B cell (primary cell): Measurements from ENCODE around the gene INTS7. TPM values are rescaled to one million over a fixed set of nuclear protein-coding genes. Genes with fewer than 3 reads are reported as not detected.
"Not testable (repeated sequence)": the region's sequence is repeated elsewhere in the genome, so short reads cannot be mapped to it uniquely, and the experiment has no call there.

Source experiments
- ATAC-seq: fragments of 200-7000 bp; cut with Tn5 transposase; one replicate; pipeline ENCODE4 v1.10.0; 2021; ENCODE audit warnings: low read depth, mild to moderate bottlenecking, moderate number of reproducible peaks, moderate library complexity
- CTCF ChIA-PET: fragments of 350-600 bp; sonication (Branson Sonifier 250); formaldehyde crosslinking; loops from one replicate; lab custom pipeline; 2021; ENCODE audit warnings: antibody characterized with exemption, inconsistent platforms; lab: Charles Lee
- POLR2A ChIA-PET: fragments of 350-600 bp; sonication (Branson Sonifier 250); formaldehyde crosslinking; loops from one replicate; lab custom pipeline; 2021; ENCODE audit warnings: antibody characterized with exemption; lab: Charles Lee
- DNase-seq: peaks from one replicate; pipeline ENCODE4 v3.0.0; 2013
- H2AFZ ChIP-seq: 2 replicates; pipeline ENCODE4 v1.6.1; 2012; ENCODE audit warnings: mild to moderate bottlenecking, low read depth, low read length; ENCODE audit not compliant: insufficient read depth, poor library complexity, severe bottlenecking
- H3K27ac ChIP-seq, 2 donors: 1 replicate in 1 of 2; 2 replicates in 1 of 2; pipeline ENCODE4 v1.5.1; 2012 to 2013; ENCODE audit warnings: low read length in 2 of 2, mild to moderate bottlenecking in 2 of 2, moderate library complexity in 1 of 2
- H3K27me3 ChIP-seq, 4 experiments: fragments of 200-600 bp in 1 of 4; sonication (generic) in 1 of 4; replicated peaks in 1 of 4; 1 replicate in 2 of 4; 2 replicates in 2 of 4; pipeline versions ENCODE4 v1.6.1 to v1.7.0; 2013 to 2016; ENCODE audit warnings: low read length in 3 of 4, mild to moderate bottlenecking in 2 of 4, mixed read lengths in 1 of 4, moderate library complexity in 1 of 4; ENCODE audit not compliant: insufficient read depth in 4 of 4, control insufficient read depth in 3 of 4; ENCODE audit errors: control extremely low read depth in 1 of 4
- H3K36me3 ChIP-seq, 2 experiments: replicated peaks in 1 of 2; 1 replicate in 1 of 2; 2 replicates in 1 of 2; pipeline versions ENCODE4 v1.6.1 to v1.7.1; 2013; ENCODE audit warnings: low read length in 1 of 2; ENCODE audit not compliant: insufficient read depth in 2 of 2, control insufficient read depth in 1 of 2; ENCODE audit errors: control extremely low read depth in 1 of 2, extremely low read depth in 1 of 2
- H3K4me1 ChIP-seq, 2 donors: fragments of 200-600 bp in 1 of 2; sonication (generic) in 1 of 2; 1 replicate in 1 of 2; 2 replicates in 1 of 2; pipeline versions ENCODE4 v1.5.1 to v1.6.1; 2013 to 2017; ENCODE audit warnings: low read length in 2 of 2; ENCODE audit not compliant: control insufficient read depth in 2 of 2, insufficient read depth in 2 of 2
- H3K4me2 ChIP-seq: replicated peaks from 2 replicates; pipeline ENCODE3; 2012; ENCODE audit warnings: mild to moderate bottlenecking, low read depth, low read length; ENCODE audit not compliant: poor library complexity, severe bottlenecking
- H3K4me3 ChIP-seq, 5 experiments: fragments of 200-600 bp in 1 of 5; sonication (generic) in 1 of 5; 1 replicate in 3 of 5; 2 replicates in 2 of 5; pipeline versions ENCODE4 v1.5.1 to v1.7.0; 2011 to 2016; ENCODE audit warnings: low read length in 4 of 5, mild to moderate bottlenecking in 4 of 5, low read depth in 2 of 5, control low read depth in 1 of 5, moderate library complexity in 1 of 5; ENCODE audit not compliant: insufficient read depth in 1 of 5; ENCODE audit errors: control extremely low read depth in 1 of 5, extremely low read depth in 1 of 5
- H3K79me2 ChIP-seq: fragments of 200-600 bp; sonication (generic); one replicate; pipeline ENCODE4 v1.6.0; 2016; ENCODE audit warnings: low read length; ENCODE audit not compliant: control insufficient read depth, insufficient read depth
- H3K9ac ChIP-seq: fragments of 200-600 bp; sonication (generic); 2 replicates; pipeline ENCODE4 v1.6.1; 2017; ENCODE audit warnings: mild to moderate bottlenecking, low read length, moderate library complexity
- H3K9me3 ChIP-seq, 3 donors: one replicate each; pipeline versions ENCODE4 v1.6.1 to v1.7.1; 2013; ENCODE audit warnings: low read length in 2 of 3; ENCODE audit not compliant: control insufficient read depth in 2 of 3, insufficient read depth in 1 of 3; ENCODE audit errors: control extremely low read depth in 1 of 3
- H4K20me1 ChIP-seq: 2 replicates; pipeline ENCODE4 v1.6.0; 2012; ENCODE audit warnings: mild to moderate bottlenecking, low read length; ENCODE audit not compliant: insufficient read depth, control insufficient read depth, poor library complexity, severe bottlenecking
- H3K27ac Mint-ChIP-seq: one replicate; pipeline ENCODE4 v1.8.0; 2021; ENCODE audit warnings: mixed read lengths
- H3K27me3 Mint-ChIP-seq: one replicate; pipeline ENCODE4 v1.8.0; 2021; ENCODE audit warnings: mixed read lengths
- H3K4me1 Mint-ChIP-seq: one replicate; pipeline ENCODE4 v1.8.0; 2021; ENCODE audit warnings: mixed read lengths
- H3K4me3 Mint-ChIP-seq: one replicate; pipeline ENCODE4 v1.8.0; 2021; ENCODE audit warnings: mixed read lengths
- H3K9me3 Mint-ChIP-seq: one replicate; pipeline ENCODE4 v1.8.0; 2022; ENCODE audit warnings: mixed read lengths; ENCODE audit not compliant: insufficient read depth
- EZH2 ChIP-seq: IDR thresholded peaks from 2 replicates; pipeline ENCODE4 v1.6.1; 2012; ENCODE audit warnings: borderline replicate concordance, low read depth, mild to moderate bottlenecking, moderate library complexity, low read length; ENCODE audit not compliant: insufficient read depth, poor library complexity, severe bottlenecking
- WGBS: methylation state at CpG from one replicate; pipeline ENCODE4 v1.1.5; 2013; ENCODE audit warnings: missing lambda C conversion rate; ENCODE audit not compliant: insufficient coverage; 5-methylcytosine and 5-hydroxymethylcytosine counted together
- intact Hi-C: fragments of 100-400 bp; cut with micrococcal nuclease; formaldehyde crosslinking; loops from one replicate; pipeline ENCODE4 v1.10.0; 2022
- polyA plus RNA-seq: library from polyadenylated mRNA; depleted of rRNA; stranded (reverse); fragments of >200 nt; gene quantifications from 2 replicates; pipeline ENCODE4 v1.2.3, GENCODE V29; 2012
- total RNA-seq, 2 donors: library from RNA; stranded (reverse); fragments of 120-200 nt in 1 of 2; gene quantifications; 1 replicate in 1 of 2; 2 replicates in 1 of 2; pipeline versions ENCODE4 v1.2.3 to v1.2.4, GENCODE V29; 2013 to 2022
- TF ChIP-seq, protein P1 (sequence below): fragments of 200-600 bp; IDR thresholded peaks from one replicate; pipeline ENCODE4 v1.8.0; 2022; ENCODE audit warnings: antibody characterized with exemption, mild to moderate bottlenecking

The INTS7 gene
- total and polyA plus RNA-seq, 2 donors (not counting 1 experiment from before 2014, with no cell fraction given): 8.3 to 19.2 TPM

DNA sequence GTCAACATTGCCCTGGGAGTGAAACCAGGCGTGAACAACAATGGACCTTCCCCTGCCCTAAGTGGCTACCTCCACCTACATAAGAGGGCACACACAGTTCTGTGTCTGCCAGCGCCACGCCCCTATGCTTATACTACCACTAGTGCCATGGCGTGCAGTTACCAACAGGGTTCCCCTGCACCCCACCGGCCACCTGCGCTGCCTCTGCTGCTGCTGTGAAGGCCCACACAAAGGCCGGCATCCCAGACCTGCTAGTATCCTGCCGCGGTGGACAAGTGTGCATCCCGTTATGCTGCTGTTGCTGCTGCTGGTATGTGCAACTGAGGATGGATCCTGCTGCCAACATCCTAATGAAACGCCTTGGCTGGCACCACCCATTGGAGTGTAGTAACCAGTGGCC, 75.7 kb downstream of the INTS7 start:
- ATAC-seq: no peak
- Histone ChIP-seq H3K4me1 (no peaks in the 10 kb centered on the region), H2AFZ (no peak overlapping the region), H3K79me2 (no peaks in the 10 kb centered on the region), H4K20me1 (no peaks in the 10 kb centered on the region), H3K27me3 (no peaks in the 10 kb centered on the region), H3K9me3 (no peaks in the 10 kb centered on the region), H3K36me3 (peaks cover 5 to 14% of the 10 kb centered on the region in 2 experiments), H3K27ac (no peak overlapping the region), H3K4me3 (no peak overlapping the region), H3K9ac (no peak overlapping the region), H3K4me2 (no peak overlapping the region)
- no peak overlapping the region for H3K4me3 Mint-ChIP-seq
- ChIA-PET POLR2A (no interaction called here), CTCF (no interaction called here)
- intact Hi-C loops: no loop called here
- DNase-seq: no peak
- no peaks in the 10 kb centered on the region for H3K27me3 Mint-ChIP-seq
- H3K27ac Mint-ChIP-seq: no peak overlapping the region
- 98% methylated on average over 11 of the region's 11 CpGs for WGBS
- TF ChIP-seq, protein P1, sequence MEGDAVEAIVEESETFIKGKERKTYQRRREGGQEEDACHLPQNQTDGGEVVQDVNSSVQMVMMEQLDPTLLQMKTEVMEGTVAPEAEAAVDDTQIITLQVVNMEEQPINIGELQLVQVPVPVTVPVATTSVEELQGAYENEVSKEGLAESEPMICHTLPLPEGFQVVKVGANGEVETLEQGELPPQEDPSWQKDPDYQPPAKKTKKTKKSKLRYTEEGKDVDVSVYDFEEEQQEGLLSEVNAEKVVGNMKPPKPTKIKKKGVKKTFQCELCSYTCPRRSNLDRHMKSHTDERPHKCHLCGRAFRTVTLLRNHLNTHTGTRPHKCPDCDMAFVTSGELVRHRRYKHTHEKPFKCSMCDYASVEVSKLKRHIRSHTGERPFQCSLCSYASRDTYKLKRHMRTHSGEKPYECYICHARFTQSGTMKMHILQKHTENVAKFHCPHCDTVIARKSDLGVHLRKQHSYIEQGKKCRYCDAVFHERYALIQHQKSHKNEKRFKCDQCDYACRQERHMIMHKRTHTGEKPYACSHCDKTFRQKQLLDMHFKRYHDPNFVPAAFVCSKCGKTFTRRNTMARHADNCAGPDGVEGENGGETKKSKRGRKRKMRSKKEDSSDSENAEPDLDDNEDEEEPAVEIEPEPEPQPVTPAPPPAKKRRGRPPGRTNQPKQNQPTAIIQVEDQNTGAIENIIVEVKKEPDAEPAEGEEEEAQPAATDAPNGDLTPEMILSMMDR: no peak
- no peak for TF ChIP-seq EZH2
- H3K4me1 Mint-ChIP-seq: peaks cover 2% of the 10 kb centered on the region
- H3K9me3 Mint-ChIP-seq: no peaks in the 10 kb centered on the region

GRCh38 chr1:211959221-211959620, 76.1 kb downstream of the INTS7 start:
- H3K79me2 ChIP-seq: no peaks in the 10 kb centered on the region
- Mint-ChIP-seq H3K27me3 (no peaks in the 10 kb centered on the region), H3K27ac (no peak overlapping the region), H3K4me3 (no peak overlapping the region), H3K9me3 (no peaks in the 10 kb centered on the region), H3K4me1 (no peaks in the 10 kb centered on the region)
- H3K4me1 ChIP-seq: no peaks in the 10 kb centered on the region
- no peaks in the 10 kb centered on the region for H3K9me3 ChIP-seq
- no peaks in the 10 kb centered on the region for H3K27me3 ChIP-seq
- no peak overlapping the region for H3K4me2 ChIP-seq
- H4K20me1 ChIP-seq: no peaks in the 10 kb centered on the region
- no peak overlapping the region for H3K27ac ChIP-seq
- no peak for TF ChIP-seq EZH2
- TF ChIP-seq, protein P1: no peak
- CTCF ChIA-PET: no interaction called here
- H3K36me3 ChIP-seq: peaks cover 5 to 14% of the 10 kb centered on the region in 2 experiments
- POLR2A ChIA-PET: no interaction called here
- H3K4me3 ChIP-seq: no peak overlapping the region
- no peak overlapping the region for H2AFZ ChIP-seq
- ATAC-seq (no peak), DNase-seq (no peak)
- intact Hi-C loops: no loop called here
- no peak overlapping the region for H3K9ac ChIP-seq
- 100% methylated on average over 8 of the region's 8 CpGs for WGBS

- CTCF ChIA-PET, H3K9me3 ChIP-seq, H3K79me2 ChIP-seq, H4K20me1 ChIP-seq, H3K27me3 ChIP-seq, POLR2A ChIA-PET, H3K27ac Mint-ChIP-seq, H3K27ac ChIP-seq, H2AFZ ChIP-seq, H3K4me3 Mint-ChIP-seq, H3K4me2 ChIP-seq, H3K36me3 ChIP-seq, H3K9me3 Mint-ChIP-seq, DNase-seq, H3K27me3 Mint-ChIP-seq, H3K4me1 Mint-ChIP-seq, H3K4me3 ChIP-seq, H3K9ac ChIP-seq, intact Hi-C loops, ATAC-seq: not testable (repeated sequence)
- WGBS: no CpG with 5 or more reads among the region's 2 CpGs
- peaks cover 4 to 10% of the 10 kb centered on the region in 2 donors for H3K4me1 ChIP-seq
Measured at GRCh38 chr1:211954028-211954427, 81.3 kb downstream of the INTS7 start.
